Fibroblast of peridontal ligament (primary cell): ENCODE measurements around the gene GLI1.
"Not testable (repeated sequence)": the region's sequence is repeated elsewhere in the genome, so short reads cannot be mapped to it uniquely, and the experiment has no call there.

Source experiments
- DNase-seq: peaks from one replicate; pipeline ENCODE4 v3.0.0-alpha.2; 2010; ENCODE audit errors: extremely low read depth

The GLI1 gene

GRCh38 chr12:57476162-57476992 lies 16.8 kb downstream of the GLI1 start:
- no peak for DNase-seq

- no peak for DNase-seq
These were observed 17.6 kb downstream of the GLI1 start for GRCh38 chr12:57476993-57477709.

GRCh38 chr12:57477710-57478681 lies 18.4 kb downstream of the GLI1 start:
- no peak for DNase-seq

GRCh38 chr12:57479043-57479375 lies 19.4 kb downstream of the GLI1 start:
- DNase-seq = no peak

DNA sequence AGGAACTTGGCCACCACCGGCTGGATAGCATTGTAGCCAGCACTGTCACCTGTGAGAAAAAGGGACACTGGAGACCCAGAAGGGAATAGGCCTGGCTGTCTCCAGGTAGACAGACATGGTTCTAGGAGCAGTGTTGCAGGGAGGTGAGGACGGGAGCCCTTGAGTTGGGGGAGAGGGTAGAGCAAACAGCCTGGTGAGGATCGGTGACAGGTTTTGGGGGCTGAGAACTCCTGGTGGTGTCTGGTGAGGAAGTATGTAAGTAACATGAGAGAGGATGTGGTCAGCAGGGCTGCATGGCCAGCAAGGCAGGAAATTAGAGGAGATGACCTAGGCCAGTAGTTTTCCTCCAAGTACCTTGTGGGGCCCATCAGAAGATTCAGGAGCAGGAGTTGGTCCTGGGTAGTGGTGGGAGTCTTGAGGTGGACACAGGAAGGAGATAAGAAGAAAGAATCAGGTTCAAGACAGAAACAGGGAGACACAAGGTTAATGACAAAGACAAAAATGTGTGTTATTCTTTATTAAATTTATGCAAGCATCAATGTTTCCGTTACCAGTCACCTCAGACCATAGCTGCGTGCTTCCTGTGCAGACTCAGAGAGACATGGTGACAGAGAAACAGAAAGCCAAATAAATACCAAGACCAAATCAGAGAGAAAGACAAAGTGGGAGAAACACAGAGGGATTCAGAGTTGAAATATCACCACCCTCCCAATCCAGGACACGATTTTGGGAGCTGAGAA lies 20.0 kb downstream of the GLI1 start, which contains the start of gene ARHGAP9:
TSS of gene ARHGAP9 (minus strand) at position 491 of the 740 bp plus-strand sequence. CDS start at position 31, 460 bp downstream.
- no peak for DNase-seq

GRCh38 chr12:57481671-57482070 lies 22.1 kb downstream of the GLI1 start:
- DNase-seq = no peak

DNA sequence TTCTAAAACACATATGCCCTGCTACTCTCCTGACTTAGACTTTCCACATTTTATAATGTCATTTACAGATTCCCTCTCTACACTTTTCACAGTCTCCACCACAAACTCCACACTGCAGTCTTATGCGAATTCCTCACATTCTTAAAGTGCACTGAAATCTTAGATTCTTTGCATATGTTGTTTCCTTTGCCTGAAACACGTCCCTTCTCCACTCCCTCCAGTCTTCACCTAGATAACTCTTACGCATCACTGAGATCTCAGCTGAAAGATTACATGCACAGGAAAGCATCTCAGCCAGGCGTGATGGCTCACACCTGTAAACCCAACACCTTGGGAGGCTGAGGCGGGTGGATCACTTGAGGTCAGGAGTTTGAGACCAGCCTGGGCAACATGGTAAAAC lies 23.9 kb downstream of the GLI1 start:
- DNase-seq = peak; percentile 62

DNA sequence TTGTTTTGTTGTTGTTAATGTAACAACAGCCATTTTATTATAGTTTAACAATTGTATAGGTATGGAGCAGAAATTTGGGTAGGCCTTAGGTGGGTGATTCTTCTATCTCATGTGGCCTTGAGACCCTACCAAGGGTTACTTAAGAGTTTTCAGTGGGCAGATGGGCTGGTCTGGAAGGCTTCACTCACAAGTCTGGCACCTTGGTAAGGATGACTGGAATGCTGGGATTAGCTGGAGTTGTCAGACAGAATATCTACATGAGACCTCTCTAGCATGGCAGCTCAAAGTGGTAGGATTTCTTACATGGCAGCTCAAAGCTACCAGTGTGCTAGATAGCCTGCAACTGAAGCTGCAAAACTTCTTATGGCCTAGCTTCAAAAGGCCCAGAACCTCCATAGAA lies 26.1 kb downstream of the GLI1 start:
- no peak for DNase-seq

DNA sequence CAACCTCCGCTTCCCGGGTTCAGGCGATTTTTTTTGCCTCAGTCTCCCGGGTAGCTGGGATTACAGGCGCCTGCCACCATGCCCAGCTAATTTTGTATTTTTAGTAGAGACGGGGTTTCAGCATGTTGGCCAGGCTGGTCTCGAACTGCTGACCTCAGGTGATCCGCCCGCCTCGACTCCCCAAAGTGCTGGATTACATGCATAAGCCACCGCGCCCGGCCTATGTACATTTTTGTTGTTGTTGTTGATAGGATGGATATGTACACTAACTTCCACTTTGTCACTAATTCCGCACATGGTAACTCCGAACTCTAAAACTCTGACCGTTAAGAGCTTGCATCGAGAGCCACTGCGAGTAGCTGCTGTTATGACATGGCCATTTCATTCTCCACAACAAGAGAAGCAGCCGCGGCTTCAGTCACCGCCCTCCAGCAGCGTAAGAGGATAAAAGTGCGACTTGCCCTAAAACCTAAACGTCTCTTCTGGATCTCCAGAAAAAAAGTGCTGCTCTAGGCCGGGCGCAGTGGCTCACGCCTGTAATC lies 27.5 kb downstream of the GLI1 start:
- DNase-seq = no peak

DNA sequence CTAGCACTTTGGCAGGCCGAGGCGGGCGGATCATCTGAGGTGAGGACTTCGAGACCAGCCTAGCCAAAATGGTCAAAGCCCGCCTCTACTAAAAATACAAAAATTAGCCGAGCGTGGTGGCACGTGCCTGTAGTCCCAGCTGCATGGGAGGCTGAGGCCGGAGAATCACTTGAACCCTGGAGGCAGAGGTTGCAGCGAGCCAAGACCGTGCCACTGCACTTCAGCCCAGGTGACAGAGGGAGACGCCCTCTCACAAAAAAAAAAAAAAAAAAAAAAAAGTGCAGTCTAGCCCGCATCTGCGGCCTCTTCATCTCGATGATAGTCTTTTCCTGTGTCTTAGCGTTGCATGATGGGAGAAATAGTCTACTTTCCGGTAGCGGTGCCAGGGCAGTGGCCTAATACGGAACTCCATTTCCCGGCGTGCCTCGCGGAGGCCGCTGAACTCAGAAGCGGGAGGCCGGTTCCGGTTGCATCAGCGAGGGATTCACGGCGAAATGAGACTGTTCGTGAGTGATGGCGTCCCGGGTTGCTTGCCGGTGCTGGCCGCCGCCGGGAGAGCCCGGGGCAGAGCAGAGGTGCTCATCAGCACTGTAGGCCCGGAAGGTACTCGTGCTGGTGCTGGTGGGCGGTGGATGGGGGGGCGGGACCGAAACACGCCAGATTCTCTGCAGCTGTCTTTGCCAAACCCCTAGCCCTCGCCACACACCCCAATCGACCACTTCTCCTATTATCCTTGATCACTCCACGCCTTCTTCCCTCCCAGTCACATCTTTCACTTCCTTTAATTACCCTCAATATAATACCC lies 28.2 kb downstream of the GLI1 start, which contains the start of gene MARS1:
TSS of gene MARS1 (plus strand) at position 472 of the 805 bp plus-strand sequence. CDS start at position 495, 23 bp downstream.
- peak; percentile 96 for DNase-seq

GRCh38 chr12:57488402-57489156 lies 29.0 kb downstream of the GLI1 start:
- DNase-seq = peak; percentile 18

- no peak for DNase-seq
These were observed 29.6 kb downstream of the GLI1 start for GRCh38 chr12:57489157-57489641.

DNA sequence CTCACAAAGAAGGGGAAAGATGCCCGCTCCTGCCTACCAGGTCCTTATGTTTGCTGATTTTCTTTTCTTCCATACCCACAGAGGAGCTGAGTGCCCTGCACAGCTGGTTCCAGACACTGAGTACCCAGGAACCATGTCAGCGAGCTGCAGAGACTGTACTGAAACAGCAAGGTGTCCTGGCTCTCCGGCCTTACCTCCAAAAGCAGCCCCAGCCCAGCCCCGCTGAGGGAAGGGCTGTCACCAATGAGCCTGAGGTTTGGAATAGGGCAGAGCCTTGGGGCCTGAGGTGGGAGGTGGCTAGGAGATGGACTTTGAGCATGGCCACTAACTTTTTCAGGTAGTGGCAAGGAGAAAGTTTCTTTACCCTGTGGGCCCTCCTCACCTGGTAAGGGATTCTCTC lies 30.5 kb downstream of the GLI1 start:
- DNase-seq = no peak

DNA sequence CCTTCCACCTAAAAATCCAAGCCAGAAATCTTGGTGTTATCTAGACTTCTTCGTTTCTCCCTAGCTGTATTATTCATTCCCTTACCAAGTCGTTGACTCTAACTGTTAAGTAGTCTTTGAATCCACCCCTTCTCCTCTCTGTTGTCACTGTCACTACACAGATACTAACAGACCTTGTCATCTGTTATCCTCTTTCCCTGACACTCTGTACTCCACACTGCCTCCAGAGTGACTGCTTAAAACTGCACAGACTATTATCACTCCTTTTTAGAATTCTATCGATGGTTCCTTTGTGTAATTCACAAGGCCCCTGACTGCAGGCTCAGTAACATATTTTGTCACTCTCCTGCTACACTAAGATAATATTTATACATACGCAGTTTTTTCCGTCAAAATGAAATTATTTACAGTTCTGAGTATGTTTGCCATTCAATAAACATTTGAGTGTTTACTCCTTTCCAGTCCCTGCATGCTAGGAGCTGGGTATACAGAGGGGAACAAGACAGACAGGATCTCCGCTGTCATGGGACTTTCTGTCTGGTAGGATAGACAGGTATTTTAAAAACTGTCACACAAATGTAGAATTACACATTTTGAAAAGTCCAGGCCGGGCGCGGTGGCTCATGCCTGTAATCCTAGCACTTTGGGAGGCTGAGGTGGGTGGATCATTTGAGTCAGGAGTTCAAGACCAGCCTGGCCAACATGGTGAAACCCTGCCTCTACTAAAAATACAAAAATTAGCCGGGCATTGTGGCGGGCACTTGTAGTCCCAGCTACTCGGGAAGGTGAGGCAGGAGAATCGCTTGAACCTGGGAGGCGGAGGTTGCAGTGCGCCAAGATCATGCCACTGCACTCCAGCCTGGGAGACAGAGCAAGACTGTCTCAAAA lies 32.1 kb downstream of the GLI1 start:
- DNase-seq = no peak

DNA sequence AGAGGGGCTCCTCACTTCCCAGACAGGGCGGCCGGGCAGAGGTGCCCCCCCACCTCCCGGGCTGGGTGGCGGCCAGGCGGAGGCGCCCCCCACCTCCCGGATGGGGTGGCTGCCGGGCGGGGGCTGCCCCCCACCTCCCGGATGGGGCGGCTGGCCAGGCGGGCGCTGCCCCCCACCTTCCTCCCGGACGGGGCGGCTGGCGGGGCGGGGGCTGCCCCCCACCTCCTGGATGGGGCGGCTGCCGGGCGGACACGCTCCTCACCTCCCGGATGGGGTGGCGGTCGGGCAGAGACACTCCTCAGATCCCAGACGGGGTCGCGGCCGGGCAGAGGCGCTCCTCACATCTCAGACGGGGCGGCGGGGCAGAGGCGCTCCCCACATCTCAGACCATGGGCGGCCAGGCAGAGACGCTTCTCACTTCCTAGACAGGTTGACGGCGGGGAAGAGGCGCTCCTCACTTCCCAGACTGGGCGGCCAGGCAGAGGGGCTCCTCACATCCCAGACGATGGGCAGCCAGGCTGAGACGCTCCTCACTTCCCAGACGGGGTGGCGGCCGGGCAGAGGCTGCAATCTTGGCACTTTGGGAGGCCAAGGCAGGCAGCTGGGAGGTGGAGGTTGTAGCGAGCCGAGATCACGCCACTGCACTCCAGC lies 35.6 kb downstream of the GLI1 start:
- not testable (repeated sequence) for DNase-seq

- no peak for DNase-seq
These were observed 37.2 kb downstream of the GLI1 start for GRCh38 chr12:57496822-57497221.
